HepG2 (cell line): ENCODE data around the gene CAPRIN1.

Experiments used
- CTCF ChIP-seq: sonication (generic); formaldehyde crosslinking; IDR thresholded peaks from 2 replicates; pipeline ENCODE4 v1.5.0; 2020; ENCODE audit warnings: mild to moderate bottlenecking, missing genetic modification reagents, moderate library complexity
- EP300 ChIP-seq, 3 experiments: sonication (generic) in 1 of 3; formaldehyde crosslinking in 1 of 3; IDR thresholded peaks; 2 replicates each; pipeline versions ENCODE4 v1.5.1 to v1.6.1; 2011 to 2020; ENCODE audit warnings: low read depth in 2 of 3, low read length in 2 of 3, borderline replicate concordance in 1 of 3, improper control_type of control experiment in 1 of 3, mild to moderate bottlenecking in 1 of 3, missing genetic modification reagents in 1 of 3, moderate library complexity in 1 of 3
- GTF2F1 ChIP-seq: fragments of 150-350 bp; IDR thresholded peaks from 2 replicates; pipeline ENCODE4 v1.6.1; 2014; ENCODE audit warnings: low read length
- HCFC1 ChIP-seq: fragments of 150-350 bp; IDR thresholded peaks from 2 replicates; pipeline ENCODE4 v1.6.1; 2014; ENCODE audit warnings: low read depth, low read length
- NFATC3 ChIP-seq: sonication (generic); formaldehyde crosslinking; IDR thresholded peaks from 2 replicates; pipeline ENCODE4 v1.5.1; 2020; ENCODE audit warnings: mild to moderate bottlenecking, missing genetic modification reagents
- POLR2A ChIP-seq, 2 experiments: IDR thresholded peaks; 2 replicates each; pipeline ENCODE4 v1.6.1; 2011; ENCODE audit warnings: low read depth in 2 of 2, low read length in 2 of 2, mild to moderate bottlenecking in 1 of 2, moderate library complexity in 1 of 2; ENCODE audit not compliant: insufficient read depth in 1 of 2
- POLR2AphosphoS5 ChIP-seq: IDR thresholded peaks from 2 replicates; pipeline ENCODE4 v1.6.1; 2012; ENCODE audit warnings: low read depth, low read length
- SKIL ChIP-seq: sonication (generic); formaldehyde crosslinking; IDR thresholded peaks from 2 replicates; pipeline ENCODE4 v1.8.0; 2022; ENCODE audit warnings: missing genetic modification reagents, mild to moderate bottlenecking, moderate library complexity, borderline replicate concordance
- USF2 ChIP-seq, 2 experiments: sonication (generic) in 1 of 2; formaldehyde crosslinking in 1 of 2; IDR thresholded peaks; 2 replicates each; pipeline versions ENCODE4 v1.5.1 to v1.6.1; 2011 to 2020; ENCODE audit warnings: borderline replicate concordance in 1 of 2, low read depth in 1 of 2, low read length in 1 of 2, mild to moderate bottlenecking in 1 of 2, missing genetic modification reagents in 1 of 2, moderate library complexity in 1 of 2
- ZNF331 ChIP-seq: sonication (generic); formaldehyde crosslinking; IDR thresholded peaks from 2 replicates; pipeline ENCODE4 v1.4.0; 2020; ENCODE audit warnings: missing genetic modification reagents
- ZNF609 ChIP-seq: sonication (generic); formaldehyde crosslinking; IDR thresholded peaks from 2 replicates; pipeline ENCODE4 v1.4.0; 2020; ENCODE audit warnings: mild to moderate bottlenecking, missing genetic modification reagents, borderline replicate concordance

GRCh38 chr11:34052608-34053160 lies 1.2 kb downstream of the CAPRIN1 start:
- TF ChIP-seq POLR2AphosphoS5, result no peak
- TF ChIP-seq USF2 (IDR thresholded peaks at IDR 0.05; ENCODE audit: low read depth, low read length), result no peak
- TF ChIP-seq USF2 (CRISPR knock-in tag; IDR thresholded peaks at IDR 0.05; ENCODE audit: borderline replicate concordance), result no peak
- no peak for TF ChIP-seq NFATC3 (CRISPR knock-in tag)
- TF ChIP-seq HCFC1, result no peak
- TF ChIP-seq ZNF609 (CRISPR knock-in tag), result no peak
- TF ChIP-seq ZNF331 (CRISPR knock-in tag), result no peak
- no peak for TF ChIP-seq EP300 (IDR thresholded peaks at IDR 0.05; ENCODE audit: low read depth in 2 of 2, low read length in 2 of 2)
- no peak for TF ChIP-seq EP300 (CRISPR knock-in tag; IDR thresholded peaks at IDR 0.05; ENCODE audit: borderline replicate concordance)
- no peak for TF ChIP-seq SKIL (CRISPR knock-in tag)
- no peak for TF ChIP-seq GTF2F1
- TF ChIP-seq POLR2A (IDR thresholded peaks at IDR 0.05; ENCODE audit: insufficient read depth in 1 of 2, low read depth in 2 of 2, low read length in 2 of 2), result no peak
- TF ChIP-seq CTCF, result no peak
